MM.1S (cell line): ENCODE results near the gene DNAH11.
A peak's percentile ranks its signal among the peaks of the same experiment; 100 is the strongest.

Source experiments
- DNase-seq: peaks from one replicate; pipeline ENCODE4 v3.0.0-alpha.2; 2015
- H2AFZ ChIP-seq: fragments of 300-600 bp; sonication (generic); 2 replicates; pipeline ENCODE4 v1.6.0; 2016; ENCODE audit warnings: antibody characterized with exemption, low read length
- H3F3A ChIP-seq: fragments of 300-600 bp; sonication (generic); 2 replicates; pipeline ENCODE4 v1.6.1; 2016; ENCODE audit warnings: mild to moderate bottlenecking, antibody characterized with exemption, low read length, moderate library complexity, mixed read lengths; ENCODE audit not compliant: insufficient read depth
- H3K27ac ChIP-seq: fragments of 300-600 bp; sonication (generic); 2 replicates; pipeline ENCODE4 v1.5.1; 2016; ENCODE audit warnings: mild to moderate bottlenecking, low read length
- H3K27me3 ChIP-seq: fragments of 300-600 bp; sonication (generic); replicated peaks from 2 replicates; pipeline ENCODE4 v1.6.0; 2016; ENCODE audit warnings: low read length; ENCODE audit not compliant: insufficient read depth
- H3K36me3 ChIP-seq: fragments of 300-600 bp; sonication (generic); replicated peaks from 2 replicates; pipeline ENCODE4 v1.6.1; 2016; ENCODE audit warnings: mild to moderate bottlenecking, low read length, mixed read lengths; ENCODE audit not compliant: insufficient read depth
- H3K4me1 ChIP-seq: fragments of 300-600 bp; sonication (generic); 2 replicates; pipeline ENCODE4 v1.6.1; 2016; ENCODE audit warnings: low read length, mixed read lengths
- H3K4me2 ChIP-seq: fragments of 300-600 bp; sonication (generic); 2 replicates; pipeline ENCODE4 v1.6.0; 2016; ENCODE audit warnings: low read depth, low read length
- H3K4me3 ChIP-seq: fragments of 300-600 bp; sonication (generic); 2 replicates; pipeline ENCODE4 v1.5.1; 2016; ENCODE audit warnings: low read length, mixed read lengths
- H3K79me2 ChIP-seq: fragments of 300-600 bp; sonication (generic); 2 replicates; pipeline ENCODE4 v1.6.1; 2016; ENCODE audit warnings: mixed run types, low read length, mixed read lengths
- H3K9ac ChIP-seq: fragments of 300-600 bp; sonication (generic); 2 replicates; pipeline ENCODE4 v1.6.1; 2016; ENCODE audit warnings: low read length, mixed read lengths
- H3K9me2 ChIP-seq: fragments of 300-600 bp; sonication (generic); replicated peaks from 2 replicates; pipeline ENCODE4 v1.6.1; 2016; ENCODE audit warnings: mild to moderate bottlenecking, low read length, mixed read lengths; ENCODE audit not compliant: insufficient read depth
- H3K9me3 ChIP-seq: fragments of 300-600 bp; sonication (generic); replicated peaks from 2 replicates; pipeline ENCODE4 v1.6.1; 2016; ENCODE audit warnings: mild to moderate bottlenecking, low read length, mixed read lengths; ENCODE audit not compliant: insufficient read depth
- H4K20me1 ChIP-seq: fragments of 300-600 bp; sonication (generic); 2 replicates; pipeline ENCODE4 v1.6.1; 2016; ENCODE audit warnings: mild to moderate bottlenecking, low read length, moderate library complexity, mixed read lengths; ENCODE audit not compliant: insufficient read depth
- EZH2 ChIP-seq: fragments of 300-600 bp; sonication (generic); optimal IDR thresholded peaks from 2 replicates; pipeline ENCODE3; 2017; ENCODE audit warnings: low read depth, mild to moderate bottlenecking, antibody characterized with exemption, low read length, mixed read lengths
- EZH2phosphoT487 ChIP-seq: fragments of 300-600 bp; sonication (generic); IDR thresholded peaks from 2 replicates; pipeline ENCODE4 v1.6.1; 2018; ENCODE audit warnings: antibody characterized with exemption, low read length
- TF ChIP-seq, protein P1 (sequence below): fragments of 300-600 bp; sonication (generic); IDR thresholded peaks from 2 replicates; pipeline ENCODE4 v1.5.1; 2016; ENCODE audit warnings: antibody characterized with exemption, low read length, mixed read lengths

The DNAH11 gene

DNA sequence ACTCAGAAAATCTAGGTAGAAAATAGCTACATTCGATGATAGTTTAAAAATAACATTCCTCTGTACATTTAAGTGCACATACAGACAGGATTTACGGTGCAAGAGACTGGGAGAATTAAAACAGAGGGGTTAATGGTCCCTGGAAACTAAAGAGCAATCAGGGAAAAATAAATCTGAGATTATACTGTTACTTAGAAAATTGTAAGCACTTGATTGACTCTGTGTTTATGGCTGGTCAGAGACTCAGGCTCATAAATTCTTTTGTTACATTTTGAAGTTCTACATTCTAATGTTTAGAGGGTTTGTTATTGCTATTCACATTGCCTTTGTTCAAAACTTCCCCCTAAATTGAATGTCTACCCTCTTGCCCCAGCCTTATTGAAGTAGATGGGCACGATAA, 348.5 kb downstream of the DNAH11 start:
- Histone ChIP-seq H4K20me1 (no peaks in the 10 kb centered on the region), H3K9me3 (no peaks in the 10 kb centered on the region), H3K4me3 (no peak overlapping the region), H3K9me2 (no peaks in the 10 kb centered on the region), H3K9ac (no peak overlapping the region), H3K79me2 (no peaks in the 10 kb centered on the region), H3F3A (no peaks in the 10 kb centered on the region), H3K4me2 (no peak overlapping the region), H2AFZ (no peak overlapping the region), H3K4me1 (no peaks in the 10 kb centered on the region), H3K27ac (no peak overlapping the region), H3K27me3 (no peaks in the 10 kb centered on the region), H3K36me3 (no peaks in the 10 kb centered on the region)
- TF ChIP-seq, protein P1, sequence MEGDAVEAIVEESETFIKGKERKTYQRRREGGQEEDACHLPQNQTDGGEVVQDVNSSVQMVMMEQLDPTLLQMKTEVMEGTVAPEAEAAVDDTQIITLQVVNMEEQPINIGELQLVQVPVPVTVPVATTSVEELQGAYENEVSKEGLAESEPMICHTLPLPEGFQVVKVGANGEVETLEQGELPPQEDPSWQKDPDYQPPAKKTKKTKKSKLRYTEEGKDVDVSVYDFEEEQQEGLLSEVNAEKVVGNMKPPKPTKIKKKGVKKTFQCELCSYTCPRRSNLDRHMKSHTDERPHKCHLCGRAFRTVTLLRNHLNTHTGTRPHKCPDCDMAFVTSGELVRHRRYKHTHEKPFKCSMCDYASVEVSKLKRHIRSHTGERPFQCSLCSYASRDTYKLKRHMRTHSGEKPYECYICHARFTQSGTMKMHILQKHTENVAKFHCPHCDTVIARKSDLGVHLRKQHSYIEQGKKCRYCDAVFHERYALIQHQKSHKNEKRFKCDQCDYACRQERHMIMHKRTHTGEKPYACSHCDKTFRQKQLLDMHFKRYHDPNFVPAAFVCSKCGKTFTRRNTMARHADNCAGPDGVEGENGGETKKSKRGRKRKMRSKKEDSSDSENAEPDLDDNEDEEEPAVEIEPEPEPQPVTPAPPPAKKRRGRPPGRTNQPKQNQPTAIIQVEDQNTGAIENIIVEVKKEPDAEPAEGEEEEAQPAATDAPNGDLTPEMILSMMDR, result no peak
- TF ChIP-seq EZH2phosphoT487 (no peak), EZH2 (no peak)
- no peak for DNase-seq

DNA sequence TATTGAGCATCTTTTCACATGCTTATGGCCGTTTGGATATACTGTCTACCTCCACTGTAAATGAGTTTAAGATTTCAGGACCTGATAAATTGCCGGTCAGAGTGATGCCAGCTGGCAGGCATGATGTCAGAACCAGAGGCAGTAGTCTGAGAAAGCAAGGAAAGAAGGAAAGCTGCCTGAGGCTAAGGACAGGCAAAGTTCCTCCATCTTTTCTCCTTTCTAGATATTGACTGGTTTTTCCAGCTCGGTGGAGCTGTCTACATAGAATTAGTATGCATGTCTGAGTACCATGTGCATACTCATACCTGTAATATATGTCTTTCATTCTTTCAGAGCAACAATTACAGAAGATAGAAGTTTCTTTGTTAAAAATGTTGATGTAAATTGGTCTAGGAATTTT, 350.6 kb downstream of the DNAH11 start:
- Histone ChIP-seq H2AFZ (no peak overlapping the region), H3K27ac (no peak overlapping the region), H3K9ac (no peak overlapping the region), H3K4me1 (peaks cover 4% of the 10 kb centered on the region; the same call in 1 of the 2 replicates), H3K4me3 (no peak overlapping the region), H3K79me2 (no peaks in the 10 kb centered on the region), H3F3A (peaks cover 14% of the 10 kb centered on the region), H4K20me1 (no peaks in the 10 kb centered on the region), H3K9me2 (no peaks in the 10 kb centered on the region), H3K27me3 (no peaks in the 10 kb centered on the region), H3K36me3 (no peaks in the 10 kb centered on the region), H3K4me2 (no peak overlapping the region), H3K9me3 (no peaks in the 10 kb centered on the region)
- no peak for DNase-seq
- TF ChIP-seq EZH2 (no peak), EZH2phosphoT487 (no peak)
- TF ChIP-seq, protein P1, result no peak

DNA sequence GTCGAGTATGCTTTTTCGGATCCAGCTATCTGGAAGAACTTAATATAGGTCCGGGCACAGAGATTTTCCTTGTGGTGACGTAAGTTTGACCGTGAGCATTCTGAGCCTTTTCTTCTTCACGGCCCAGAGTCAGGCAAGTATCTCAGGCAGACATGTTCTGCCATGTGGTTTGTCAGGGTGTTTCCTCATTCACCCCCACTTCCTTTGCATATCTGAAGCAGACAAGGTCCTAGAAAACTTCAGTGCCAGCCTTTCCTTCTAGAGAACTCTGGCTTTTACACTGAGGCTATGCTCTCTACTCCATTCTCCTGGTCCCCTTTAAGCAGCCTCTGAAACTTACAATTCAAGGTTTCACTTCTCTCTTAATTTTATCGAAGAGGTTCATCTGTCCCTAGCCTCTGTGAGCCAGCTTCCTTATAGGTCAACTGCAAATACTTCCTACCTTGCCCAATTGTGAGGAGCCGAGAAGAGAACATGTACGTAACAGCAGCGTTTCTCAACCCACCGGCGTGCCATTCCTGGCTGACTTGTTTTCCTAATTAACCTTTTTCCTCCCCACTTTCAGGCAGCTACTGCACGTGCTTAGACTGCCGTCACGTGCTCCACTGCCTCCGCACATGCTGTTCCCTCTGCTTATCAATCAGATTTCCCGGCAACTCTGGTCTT, 355.6 kb downstream of the DNAH11 start:
- peak overlapping the region; percentile 67 for H2AFZ ChIP-seq
- H3K36me3 ChIP-seq, result peaks cover 5% of the 10 kb centered on the region; the same call in 1 of the 2 replicates
- peak overlapping the region; percentile 66 for H3K9ac ChIP-seq
- peaks cover 19% of the 10 kb centered on the region for H3F3A ChIP-seq
- peaks cover 9% of the 10 kb centered on the region for H3K4me1 ChIP-seq
- H3K27me3 ChIP-seq, result no peaks in the 10 kb centered on the region
- no peaks in the 10 kb centered on the region for H3K9me2 ChIP-seq
- no peaks in the 10 kb centered on the region for H4K20me1 ChIP-seq
- H3K4me3 ChIP-seq, result peak overlapping the region; percentile 62
- no peaks in the 10 kb centered on the region for H3K9me3 ChIP-seq
- peak; percentile 63 for DNase-seq
- TF ChIP-seq, protein P1, result no peak
- TF ChIP-seq EZH2 (no peak), EZH2phosphoT487 (no peak)
- peak overlapping the region; percentile 87 for H3K27ac ChIP-seq
- H3K79me2 ChIP-seq, result no peaks in the 10 kb centered on the region
- peak overlapping the region; percentile 84 for H3K4me2 ChIP-seq
